Neural cell (in vitro differentiated cells): Measurements from ENCODE around the gene FNBP1. TPM values are rescaled to one million over a fixed set of nuclear protein-coding genes. Genes with fewer than 3 reads are reported as not detected.
"Not testable (repeated sequence)": the region's sequence is repeated elsewhere in the genome, so short reads cannot be mapped to it uniquely, and the experiment has no call there.

Source experiments
- H2AFZ ChIP-seq: fragments of 200-600, 300-800 bp; sonication (generic), shearing (Covaris generic); 2 replicates; pipeline ENCODE4 v1.6.0; 2014; ENCODE audit warnings: low read depth, mild to moderate bottlenecking, antibody characterized with exemption, low read length, moderate library complexity
- H3F3A ChIP-seq: fragments of 200-600 bp; shearing (Covaris generic); 2 replicates; pipeline ENCODE4 v1.6.1; 2016; ENCODE audit warnings: mild to moderate bottlenecking, moderate library complexity, mixed read lengths, antibody characterized with exemption, low read length; ENCODE audit not compliant: insufficient read depth, poor library complexity, severe bottlenecking
- H3K27ac ChIP-seq: fragments of 200-600, 300-800 bp; sonication (generic), shearing (Covaris generic); 2 replicates; pipeline ENCODE4 v1.5.1; 2014; ENCODE audit warnings: mild to moderate bottlenecking, low read length, moderate library complexity
- H3K27me3 ChIP-seq: fragments of 300-800, 200-600 bp; sonication (generic), shearing (Covaris generic); 2 replicates; pipeline ENCODE4 v1.6.0; 2014; ENCODE audit warnings: mild to moderate bottlenecking, low read depth, low read length, moderate library complexity; ENCODE audit not compliant: insufficient read depth
- H3K36me3 ChIP-seq: fragments of 300-800, 200-600 bp; sonication (generic), shearing (Covaris generic); 2 replicates; pipeline ENCODE4 v1.5.1; 2014; ENCODE audit warnings: mild to moderate bottlenecking, antibody characterized with exemption, low read length, moderate library complexity; ENCODE audit not compliant: insufficient read depth
- H3K4me2 ChIP-seq: fragments of 300-800, 200-600 bp; sonication (generic), shearing (Covaris generic); 2 replicates; pipeline ENCODE4 v1.6.0; 2014; ENCODE audit warnings: mild to moderate bottlenecking, low read length
- H3K4me3 ChIP-seq: fragments of 300-800, 200-600 bp; sonication (generic), shearing (Covaris generic); 2 replicates; pipeline ENCODE4 v1.5.1; 2014; ENCODE audit warnings: mild to moderate bottlenecking, low read length, moderate library complexity
- H3K79me2 ChIP-seq: fragments of 200-600 bp; shearing (Covaris generic); replicated peaks from 2 replicates; pipeline ENCODE4 v1.6.0; 2014; ENCODE audit warnings: mild to moderate bottlenecking, low read length, moderate library complexity; ENCODE audit not compliant: insufficient read depth
- H3K9ac ChIP-seq: fragments of 300-800, 200-600 bp; sonication (generic), shearing (Covaris generic); 2 replicates; pipeline ENCODE4 v1.6.1; 2016; ENCODE audit warnings: mild to moderate bottlenecking, low read length, mixed read lengths
- H3K9me2 ChIP-seq: fragments of 200-600 bp; shearing (Covaris generic); 2 replicates; pipeline ENCODE4 v1.6.1; 2016; ENCODE audit warnings: mild to moderate bottlenecking, low read length, mixed read lengths; ENCODE audit not compliant: insufficient read depth
- H3K9me3 ChIP-seq: fragments of 200-600, 300-800 bp; sonication (generic), shearing (Covaris generic); 2 replicates; pipeline ENCODE4 v1.6.1; 2016; ENCODE audit warnings: mild to moderate bottlenecking, mixed run types, low read length, moderate library complexity, mixed read lengths
- H4K20me1 ChIP-seq: fragments of 200-600 bp; shearing (Covaris generic); 2 replicates; pipeline ENCODE4 v1.6.1; 2016; ENCODE audit warnings: mild to moderate bottlenecking, mixed run types; ENCODE audit not compliant: insufficient read depth
- EP300 ChIP-seq: fragments of 450-650 bp; conservative IDR thresholded peaks from 2 replicates; pipeline ENCODE4 v1.6.1; 2014; ENCODE audit warnings: antibody characterized with exemption, mild to moderate bottlenecking, moderate library complexity; ENCODE audit not compliant: poor library complexity, severe bottlenecking
- EZH2 ChIP-seq: fragments of 200-600, 300-800 bp; shearing (Covaris generic), sonication (generic); IDR thresholded peaks from 2 replicates; pipeline ENCODE4 v1.6.1; 2014; ENCODE audit warnings: antibody characterized with exemption, low read length, borderline replicate concordance, mild to moderate bottlenecking; ENCODE audit not compliant: insufficient read depth, poor library complexity, severe bottlenecking
- MXI1 ChIP-seq: fragments of 450-650 bp; conservative IDR thresholded peaks from 2 replicates; pipeline ENCODE4 v1.6.1; 2014; ENCODE audit warnings: antibody characterized with exemption, mild to moderate bottlenecking; ENCODE audit not compliant: poor library complexity, severe bottlenecking
- POLR2AphosphoS5 ChIP-seq: IDR thresholded peaks from 2 replicates; pipeline ENCODE4 v1.6.1; 2012
- RAD21 ChIP-seq: fragments of 450-650 bp; conservative IDR thresholded peaks from 2 replicates; pipeline ENCODE4 v1.6.1; 2014; ENCODE audit warnings: antibody characterized with exemption, mild to moderate bottlenecking, moderate library complexity
- SMC3 ChIP-seq: fragments of 450-650 bp; conservative IDR thresholded peaks from 2 replicates; pipeline ENCODE4 v1.6.1; 2014; ENCODE audit warnings: antibody characterized with exemption, mild to moderate bottlenecking, moderate library complexity; ENCODE audit not compliant: poor library complexity
- TAF1 ChIP-seq: IDR thresholded peaks from 2 replicates; pipeline ENCODE4 v1.6.1; 2012; ENCODE audit warnings: low read depth
- polyA plus RNA-seq: library from polyadenylated mRNA; depleted of rRNA; stranded (reverse); fragments of >200 nt; gene quantifications from 2 replicates; pipeline ENCODE4 v1.2.3, GENCODE V29; 2014
- TF ChIP-seq, protein P1 (sequence below): IDR thresholded peaks from 2 replicates; pipeline ENCODE4 v1.6.1; 2012; ENCODE audit warnings: borderline replicate concordance
- TF ChIP-seq, protein P2 (sequence below): fragments of 450-650 bp; IDR thresholded peaks from 2 replicates; pipeline ENCODE4 v1.5.1; 2014; ENCODE audit warnings: antibody characterized with exemption, mild to moderate bottlenecking, moderate library complexity; ENCODE audit not compliant: poor library complexity, severe bottlenecking

The FNBP1 gene
- polyA plus RNA-seq, 1 donor from 2014 or later = 16.6 TPM

DNA sequence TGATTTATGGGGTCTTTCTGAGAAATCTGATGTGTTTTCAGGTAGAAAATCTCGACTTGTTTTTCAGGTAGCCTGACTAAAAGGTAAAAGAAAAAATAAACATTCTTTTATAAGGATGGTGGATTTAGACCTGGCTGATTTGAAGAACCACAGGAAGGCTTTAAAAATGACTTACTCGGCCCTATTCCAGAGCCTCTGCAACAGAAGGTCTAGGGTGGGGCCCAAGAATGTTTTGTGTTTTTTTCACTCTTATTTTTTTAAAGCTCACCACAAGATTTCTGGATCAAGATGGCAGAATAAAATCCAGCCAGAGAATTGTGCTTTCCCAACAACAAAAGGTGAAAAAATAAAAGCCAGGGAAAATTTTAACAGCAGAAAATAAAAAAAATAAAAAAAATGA lies 59.1 kb downstream of the FNBP1 start:
- Histone ChIP-seq H3K36me3 (no peaks in the 10 kb centered on the region), H4K20me1 (no peaks in the 10 kb centered on the region), H3F3A (no peaks in the 10 kb centered on the region), H3K9ac (no peak overlapping the region), H3K4me3 (no peak overlapping the region), H3K27ac (no peak overlapping the region), H3K79me2 (no peaks in the 10 kb centered on the region), H3K9me2 (no peaks in the 10 kb centered on the region), H3K4me2 (no peak overlapping the region), H3K9me3 (no peaks in the 10 kb centered on the region), H2AFZ (no peak overlapping the region), H3K27me3 (no peaks in the 10 kb centered on the region)
- TF ChIP-seq SMC3 = no peak
- TF ChIP-seq, protein P1, sequence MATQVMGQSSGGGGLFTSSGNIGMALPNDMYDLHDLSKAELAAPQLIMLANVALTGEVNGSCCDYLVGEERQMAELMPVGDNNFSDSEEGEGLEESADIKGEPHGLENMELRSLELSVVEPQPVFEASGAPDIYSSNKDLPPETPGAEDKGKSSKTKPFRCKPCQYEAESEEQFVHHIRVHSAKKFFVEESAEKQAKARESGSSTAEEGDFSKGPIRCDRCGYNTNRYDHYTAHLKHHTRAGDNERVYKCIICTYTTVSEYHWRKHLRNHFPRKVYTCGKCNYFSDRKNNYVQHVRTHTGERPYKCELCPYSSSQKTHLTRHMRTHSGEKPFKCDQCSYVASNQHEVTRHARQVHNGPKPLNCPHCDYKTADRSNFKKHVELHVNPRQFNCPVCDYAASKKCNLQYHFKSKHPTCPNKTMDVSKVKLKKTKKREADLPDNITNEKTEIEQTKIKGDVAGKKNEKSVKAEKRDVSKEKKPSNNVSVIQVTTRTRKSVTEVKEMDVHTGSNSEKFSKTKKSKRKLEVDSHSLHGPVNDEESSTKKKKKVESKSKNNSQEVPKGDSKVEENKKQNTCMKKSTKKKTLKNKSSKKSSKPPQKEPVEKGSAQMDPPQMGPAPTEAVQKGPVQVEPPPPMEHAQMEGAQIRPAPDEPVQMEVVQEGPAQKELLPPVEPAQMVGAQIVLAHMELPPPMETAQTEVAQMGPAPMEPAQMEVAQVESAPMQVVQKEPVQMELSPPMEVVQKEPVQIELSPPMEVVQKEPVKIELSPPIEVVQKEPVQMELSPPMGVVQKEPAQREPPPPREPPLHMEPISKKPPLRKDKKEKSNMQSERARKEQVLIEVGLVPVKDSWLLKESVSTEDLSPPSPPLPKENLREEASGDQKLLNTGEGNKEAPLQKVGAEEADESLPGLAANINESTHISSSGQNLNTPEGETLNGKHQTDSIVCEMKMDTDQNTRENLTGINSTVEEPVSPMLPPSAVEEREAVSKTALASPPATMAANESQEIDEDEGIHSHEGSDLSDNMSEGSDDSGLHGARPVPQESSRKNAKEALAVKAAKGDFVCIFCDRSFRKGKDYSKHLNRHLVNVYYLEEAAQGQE = no peak
- TF ChIP-seq MXI1 = no peak
- no peak for TF ChIP-seq EP300
- TF ChIP-seq, protein P2, sequence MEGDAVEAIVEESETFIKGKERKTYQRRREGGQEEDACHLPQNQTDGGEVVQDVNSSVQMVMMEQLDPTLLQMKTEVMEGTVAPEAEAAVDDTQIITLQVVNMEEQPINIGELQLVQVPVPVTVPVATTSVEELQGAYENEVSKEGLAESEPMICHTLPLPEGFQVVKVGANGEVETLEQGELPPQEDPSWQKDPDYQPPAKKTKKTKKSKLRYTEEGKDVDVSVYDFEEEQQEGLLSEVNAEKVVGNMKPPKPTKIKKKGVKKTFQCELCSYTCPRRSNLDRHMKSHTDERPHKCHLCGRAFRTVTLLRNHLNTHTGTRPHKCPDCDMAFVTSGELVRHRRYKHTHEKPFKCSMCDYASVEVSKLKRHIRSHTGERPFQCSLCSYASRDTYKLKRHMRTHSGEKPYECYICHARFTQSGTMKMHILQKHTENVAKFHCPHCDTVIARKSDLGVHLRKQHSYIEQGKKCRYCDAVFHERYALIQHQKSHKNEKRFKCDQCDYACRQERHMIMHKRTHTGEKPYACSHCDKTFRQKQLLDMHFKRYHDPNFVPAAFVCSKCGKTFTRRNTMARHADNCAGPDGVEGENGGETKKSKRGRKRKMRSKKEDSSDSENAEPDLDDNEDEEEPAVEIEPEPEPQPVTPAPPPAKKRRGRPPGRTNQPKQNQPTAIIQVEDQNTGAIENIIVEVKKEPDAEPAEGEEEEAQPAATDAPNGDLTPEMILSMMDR = no peak
- TF ChIP-seq TAF1 = no peak
- TF ChIP-seq EZH2 = no peak
- no peak for TF ChIP-seq RAD21
- no peak for TF ChIP-seq POLR2AphosphoS5

DNA sequence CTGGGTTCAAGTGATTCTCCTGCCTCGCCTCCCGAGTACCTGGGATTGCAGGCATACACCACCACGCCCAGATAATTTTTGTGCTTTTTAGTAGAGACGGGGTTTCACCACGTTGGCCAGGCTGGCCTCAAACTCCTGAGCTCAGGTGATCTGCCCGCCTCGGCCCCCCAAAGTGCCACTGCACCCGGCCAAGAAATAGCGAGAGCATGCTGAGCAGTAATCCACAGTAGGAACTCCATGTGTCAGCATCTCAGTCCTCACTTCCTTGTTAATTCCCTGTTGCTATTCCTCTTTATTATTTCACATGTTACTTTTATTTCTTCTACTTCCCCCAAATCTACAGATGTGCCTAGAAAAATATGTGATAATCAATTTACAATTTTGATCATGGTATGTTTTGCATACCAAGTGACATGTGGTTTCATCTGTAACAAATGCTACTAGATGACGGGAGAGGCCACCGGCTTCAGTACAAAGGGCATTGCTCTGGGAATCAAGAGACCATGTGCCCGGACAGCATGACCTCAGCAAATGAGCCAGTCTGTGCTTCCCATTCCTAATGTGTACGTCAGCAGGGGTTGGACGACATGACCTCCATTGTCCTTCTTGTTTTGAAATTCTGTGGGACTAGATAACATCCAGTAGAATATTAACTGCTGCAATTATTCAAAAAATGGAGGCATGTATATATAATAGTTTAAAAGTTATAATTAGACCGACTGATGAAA lies 61.6 kb downstream of the FNBP1 start:
- Histone ChIP-seq H3K4me2 (no peak overlapping the region), H3K9me2 (no peaks in the 10 kb centered on the region), H3K9ac (no peak overlapping the region), H3K27ac (no peak overlapping the region), H3K36me3 (no peaks in the 10 kb centered on the region), H4K20me1 (no peaks in the 10 kb centered on the region), H2AFZ (no peak overlapping the region), H3K79me2 (no peaks in the 10 kb centered on the region), H3F3A (no peaks in the 10 kb centered on the region), H3K27me3 (no peaks in the 10 kb centered on the region), H3K4me3 (no peak overlapping the region), H3K9me3 (no peaks in the 10 kb centered on the region)
- TF ChIP-seq EZH2 = no peak
- TF ChIP-seq, protein P2 = no peak

DNA sequence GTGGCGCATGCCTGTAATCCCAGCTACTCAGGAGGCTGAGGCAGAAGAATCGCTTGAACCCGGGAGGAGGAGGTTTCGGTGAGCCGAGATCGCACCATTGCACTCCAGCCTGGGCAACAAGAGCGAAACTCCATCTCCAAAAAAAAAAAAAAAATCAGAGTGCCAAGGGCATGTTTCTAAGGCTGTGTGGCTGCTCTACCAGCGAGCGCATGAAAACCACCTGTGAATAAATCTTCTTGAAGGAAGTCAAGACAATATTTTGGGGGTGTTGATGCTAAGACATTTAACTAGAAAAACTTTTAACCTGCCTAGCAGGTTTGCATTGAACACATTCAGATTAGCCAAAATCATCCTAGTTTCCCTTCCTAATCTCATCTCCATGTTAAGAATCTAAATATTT lies 62.8 kb downstream of the FNBP1 start:
- H3K4me2 ChIP-seq, H3K27ac ChIP-seq, H3K36me3 ChIP-seq, H3K9me3 ChIP-seq, H3F3A ChIP-seq, H3K79me2 ChIP-seq, H3K9ac ChIP-seq, H3K27me3 ChIP-seq, H3K4me3 ChIP-seq, H2AFZ ChIP-seq, H3K9me2 ChIP-seq, H4K20me1 ChIP-seq: not testable (repeated sequence)
